Stimulated activated CD8-positive, alpha-beta memory T cell treated with anti-CD3 and anti-CD28 coated beads, Interleukin-4, amount 100 ng/mL, for 1 hour (primary cell): Measurements from ENCODE around the gene DENND2D.

Experiments
- DNase-seq, 2 donors: peaks; one replicate each; pipeline ENCODE4 v3.0.0-alpha.2; 2020; ENCODE audit warnings: low read depth in 2 of 2, low spot score in 1 of 2

Gene DENND2D

GRCh38 chr1:111203681-111204200 is 3.3 kb upstream of the DENND2D start:
- DNase-seq: peak; percentile 72 to 81

DNA sequence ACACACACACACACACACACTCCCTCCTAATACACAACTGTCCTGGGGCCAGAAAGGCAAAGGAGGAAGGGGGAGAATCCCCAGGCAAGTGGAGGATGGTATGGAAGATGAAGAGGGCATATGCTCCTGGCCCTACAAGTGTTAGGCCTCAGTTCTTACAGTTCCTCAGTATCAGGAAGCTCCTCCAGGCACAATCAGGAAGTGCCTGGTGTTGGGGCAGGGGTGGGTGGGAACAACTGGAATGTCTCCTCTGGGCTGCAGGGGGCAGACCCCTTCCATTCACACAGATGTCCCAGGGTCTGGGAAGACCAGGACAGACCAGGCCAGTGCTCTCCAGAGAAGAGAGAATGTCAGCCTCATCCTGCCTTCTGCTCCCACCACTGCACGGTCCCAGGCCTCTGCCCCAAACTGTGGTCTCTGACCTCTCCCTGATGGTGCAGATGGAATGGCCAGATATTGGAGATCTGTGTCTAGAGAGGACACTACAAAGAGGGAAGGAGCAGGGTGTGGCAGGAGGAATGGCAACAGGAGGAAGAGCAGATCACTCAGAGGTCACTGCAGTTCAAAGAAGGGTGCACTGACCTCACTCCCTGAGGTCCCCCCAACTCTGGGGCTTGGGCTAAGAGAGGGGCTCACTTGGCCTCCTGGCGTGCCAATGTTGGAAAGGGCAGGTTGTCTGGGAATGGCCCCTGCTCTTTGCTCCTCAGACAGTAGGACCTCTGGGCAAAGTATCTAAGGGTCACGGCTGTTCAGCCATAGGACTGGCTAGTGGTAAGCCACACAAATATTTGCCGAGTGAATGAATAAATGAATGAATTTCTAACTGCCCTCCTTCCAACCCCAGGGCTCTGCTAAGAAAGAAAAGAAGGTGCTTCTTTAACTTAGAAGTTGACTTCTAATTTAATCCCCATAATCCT is 2.5 kb upstream of the DENND2D start:
- no peak for DNase-seq

DNA sequence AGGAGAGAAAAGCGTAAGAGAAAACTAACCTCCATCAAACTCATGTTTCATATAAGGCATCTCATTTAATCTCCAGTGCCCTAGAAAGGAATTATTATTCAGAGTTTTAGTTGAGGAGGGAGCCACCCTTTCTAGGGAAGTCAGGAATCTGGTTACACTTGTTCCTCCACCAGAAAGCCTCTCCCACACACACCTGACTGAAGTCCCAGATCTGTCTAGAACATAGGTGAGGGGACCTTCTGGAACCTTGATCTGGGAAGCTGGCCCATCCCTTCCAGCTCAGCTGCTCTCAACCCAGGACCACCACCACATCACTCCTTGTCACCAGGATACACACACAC is 1.9 kb upstream of the DENND2D start:
- no peak for DNase-seq

DNA sequence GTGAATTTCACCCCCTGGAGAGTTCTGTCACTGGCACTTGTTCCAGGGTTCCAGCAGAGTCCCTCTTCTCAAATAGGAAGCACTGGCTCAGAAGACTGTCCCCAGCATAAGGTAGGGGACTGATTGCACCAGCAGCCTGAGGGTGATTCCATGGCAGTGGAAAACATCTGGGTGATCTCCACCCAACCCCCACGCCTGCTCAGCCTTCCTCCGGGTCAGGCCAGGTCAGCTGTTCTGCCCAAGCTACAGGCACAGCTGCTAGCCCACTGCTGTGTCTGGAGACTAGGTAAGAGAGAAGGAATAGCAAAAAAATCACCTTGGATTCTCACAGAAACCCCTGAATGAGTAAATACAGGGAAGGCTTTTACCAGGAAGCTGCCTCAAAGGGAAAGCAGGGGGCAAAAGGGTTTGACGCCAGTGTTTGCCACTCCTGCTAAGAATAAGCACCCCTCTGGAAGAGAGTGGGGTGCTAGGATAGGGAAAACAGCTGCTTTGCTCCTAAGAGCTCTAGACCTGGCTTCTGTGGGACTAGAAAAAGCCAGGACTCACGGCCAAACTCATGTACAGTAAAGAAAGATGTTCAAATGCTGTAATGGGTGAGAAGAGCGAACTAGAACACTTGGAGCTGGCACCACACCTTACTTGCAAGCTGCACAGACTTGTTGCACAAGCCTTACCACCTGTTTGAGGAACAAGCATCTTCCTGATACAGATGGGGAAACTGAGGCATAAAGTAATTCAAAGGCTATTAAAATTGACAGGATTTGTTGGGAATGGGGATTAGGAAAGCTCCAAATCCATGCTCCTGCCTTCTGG is 1.0 kb upstream of the DENND2D start:
- no peak for DNase-seq

DNA sequence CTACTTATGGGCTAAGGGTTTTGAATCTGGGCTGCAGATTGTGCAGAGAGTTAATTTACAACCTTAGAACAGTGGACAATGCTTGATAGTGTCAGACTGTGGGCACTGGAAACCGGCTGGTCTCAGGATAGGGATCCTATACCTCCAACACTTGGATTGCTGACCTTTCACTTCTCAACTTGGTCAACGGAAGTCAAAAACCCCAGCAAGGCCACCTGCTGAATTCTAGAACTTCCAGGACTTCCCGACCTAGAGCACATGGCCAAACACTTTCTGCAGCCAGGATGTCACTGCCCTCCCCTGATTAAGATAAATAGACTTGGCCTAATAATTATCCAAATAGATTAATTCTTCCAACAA is 336 bp upstream of the DENND2D start:
- DNase-seq: no peak

- DNase-seq: no peak
Measured at GRCh38 chr1:111199329-111199728, 1.1 kb downstream of the DENND2D start.

DNA sequence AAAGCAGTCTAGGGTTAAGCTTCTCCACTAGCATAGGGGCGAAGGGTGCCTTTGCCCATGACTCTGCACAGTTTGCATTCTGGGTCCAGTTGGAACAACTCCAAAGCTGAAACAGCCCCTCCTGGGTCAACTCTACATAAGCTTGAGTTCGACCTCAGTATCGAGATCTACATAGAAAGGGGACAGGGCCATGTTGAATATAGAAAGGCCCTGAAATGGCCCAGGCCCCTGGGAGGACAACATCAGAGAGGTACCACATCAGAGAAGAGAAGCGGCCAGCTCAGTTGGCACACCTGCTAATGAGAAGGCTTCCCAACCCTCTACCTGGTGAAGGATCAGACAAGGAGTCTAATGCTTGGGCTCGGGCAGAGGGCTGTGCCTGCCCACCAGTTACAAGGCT is 1.6 kb downstream of the DENND2D start:
- no peak for DNase-seq

DNA sequence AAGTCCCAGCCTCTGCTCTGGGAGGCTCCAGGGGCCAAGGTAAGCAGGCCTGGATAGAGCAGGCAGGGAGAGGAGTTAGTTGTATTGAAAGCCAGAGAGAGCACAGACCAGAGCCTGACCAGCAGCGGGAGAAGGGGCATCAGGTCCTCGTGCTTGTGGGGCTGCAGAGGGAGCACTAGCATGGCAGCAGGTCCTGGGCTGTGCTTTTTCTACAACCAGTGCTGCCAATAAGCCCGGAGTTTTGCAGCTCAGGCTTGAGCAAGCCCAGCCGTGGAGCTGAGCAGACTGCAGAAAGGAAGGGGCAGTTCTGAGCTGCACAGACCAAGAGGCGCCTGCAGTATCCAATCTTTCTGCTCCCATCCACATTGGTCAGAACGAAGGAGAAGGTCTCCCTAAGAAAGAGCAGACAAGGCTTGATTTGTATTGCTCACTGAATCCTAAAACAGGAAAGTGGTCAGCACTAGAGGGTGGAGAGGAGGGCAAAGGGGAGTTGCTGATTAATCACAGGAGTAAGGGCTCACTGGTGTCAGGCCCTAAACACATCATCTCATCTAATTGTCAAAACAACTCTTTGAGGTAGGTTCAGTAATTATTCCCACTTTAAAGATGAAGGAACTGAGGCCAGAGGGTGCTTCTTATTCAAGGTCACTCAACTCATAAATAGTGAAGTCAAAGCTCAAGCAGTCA is 2.7 kb downstream of the DENND2D start:
- DNase-seq: peak in 1 of 2 donors; percentile 54

- DNase-seq: no peak
Measured at GRCh38 chr1:111196213-111196612, 4.2 kb downstream of the DENND2D start.

GRCh38 chr1:111195002-111195684 is 5.3 kb downstream of the DENND2D start:
- DNase-seq: no peak

DNA sequence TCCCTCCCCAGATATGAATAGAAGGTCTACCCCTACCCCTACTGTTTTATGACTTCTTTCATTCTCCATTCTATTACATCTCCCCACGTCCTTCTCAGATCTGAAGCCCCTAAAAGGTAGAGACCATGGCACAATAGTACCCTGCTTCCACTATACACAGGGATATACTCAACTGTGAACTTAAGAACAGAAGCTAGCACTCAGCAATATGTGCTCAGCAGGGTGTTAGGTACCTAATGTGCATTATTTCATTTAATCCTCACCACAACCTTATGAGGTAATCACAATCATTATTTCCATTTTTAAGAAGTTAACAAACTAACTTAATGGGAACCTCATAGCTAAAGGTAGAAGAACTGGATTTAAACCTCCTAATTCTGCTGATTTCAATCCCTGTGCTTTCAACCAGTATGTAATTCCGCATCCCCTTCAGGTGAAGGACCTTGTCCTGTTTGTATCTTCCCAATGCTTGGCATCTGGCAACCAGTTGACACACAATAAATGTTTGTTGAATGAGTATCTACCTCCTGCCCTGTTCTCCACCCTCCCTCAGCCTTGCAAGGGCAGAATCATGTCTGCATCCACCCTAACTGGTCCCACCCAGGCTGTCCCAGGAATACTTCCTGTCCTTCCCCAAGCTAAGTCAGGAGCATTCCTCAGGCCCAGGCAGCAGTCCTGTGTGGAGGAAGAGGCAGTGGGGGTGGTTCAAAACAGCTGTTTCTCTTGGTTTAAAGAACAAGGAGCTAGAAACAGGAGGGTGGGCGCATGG is 6.5 kb downstream of the DENND2D start:
- no peak for DNase-seq

GRCh38 chr1:111192658-111193519 is 7.6 kb downstream of the DENND2D start:
- DNase-seq: no peak

DNA sequence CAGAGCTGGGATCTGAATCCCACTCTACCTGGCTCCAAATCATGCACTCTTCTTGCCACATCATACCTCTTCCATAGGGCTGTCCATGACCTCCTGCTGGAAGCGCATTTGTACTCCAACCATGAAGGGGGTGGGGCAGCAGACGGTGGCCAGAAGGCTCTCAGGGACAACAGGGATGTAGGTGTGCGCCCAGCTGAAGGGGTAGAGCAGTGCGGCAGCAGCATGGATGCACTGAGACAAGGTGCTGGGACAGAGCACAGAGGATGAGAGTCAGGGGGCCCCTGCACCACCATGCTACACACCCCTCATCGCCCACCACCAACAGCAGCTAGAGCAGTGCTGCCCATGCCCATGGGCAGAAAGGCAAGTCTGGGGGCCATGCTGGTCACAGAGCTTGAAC is 8.4 kb downstream of the DENND2D start:
- DNase-seq: no peak

- DNase-seq: no peak
Measured at GRCh38 chr1:111191496-111191895, 8.9 kb downstream of the DENND2D start.

- DNase-seq: no peak
Measured at GRCh38 chr1:111190931-111191451, 9.5 kb downstream of the DENND2D start.

DNA sequence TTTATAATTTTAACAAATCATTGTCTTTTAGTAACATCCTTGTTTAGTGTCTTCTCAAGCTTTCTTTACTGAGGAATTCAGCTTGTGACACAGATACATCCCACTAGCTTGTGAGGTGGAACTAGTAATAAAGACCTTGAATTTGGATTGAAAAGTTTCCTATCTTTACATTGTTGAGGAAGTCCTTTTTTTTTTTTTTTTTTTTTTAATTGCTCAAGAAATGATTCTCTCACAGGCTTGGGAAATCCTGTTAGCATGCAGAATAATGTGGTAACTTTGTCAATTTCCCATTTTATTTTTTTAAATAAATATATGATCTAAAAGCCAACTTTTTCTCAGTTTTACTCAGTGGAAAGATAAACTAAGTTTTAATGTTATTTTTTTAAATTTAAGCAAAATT is 15.8 kb downstream of the DENND2D start:
- no peak for DNase-seq

DNA sequence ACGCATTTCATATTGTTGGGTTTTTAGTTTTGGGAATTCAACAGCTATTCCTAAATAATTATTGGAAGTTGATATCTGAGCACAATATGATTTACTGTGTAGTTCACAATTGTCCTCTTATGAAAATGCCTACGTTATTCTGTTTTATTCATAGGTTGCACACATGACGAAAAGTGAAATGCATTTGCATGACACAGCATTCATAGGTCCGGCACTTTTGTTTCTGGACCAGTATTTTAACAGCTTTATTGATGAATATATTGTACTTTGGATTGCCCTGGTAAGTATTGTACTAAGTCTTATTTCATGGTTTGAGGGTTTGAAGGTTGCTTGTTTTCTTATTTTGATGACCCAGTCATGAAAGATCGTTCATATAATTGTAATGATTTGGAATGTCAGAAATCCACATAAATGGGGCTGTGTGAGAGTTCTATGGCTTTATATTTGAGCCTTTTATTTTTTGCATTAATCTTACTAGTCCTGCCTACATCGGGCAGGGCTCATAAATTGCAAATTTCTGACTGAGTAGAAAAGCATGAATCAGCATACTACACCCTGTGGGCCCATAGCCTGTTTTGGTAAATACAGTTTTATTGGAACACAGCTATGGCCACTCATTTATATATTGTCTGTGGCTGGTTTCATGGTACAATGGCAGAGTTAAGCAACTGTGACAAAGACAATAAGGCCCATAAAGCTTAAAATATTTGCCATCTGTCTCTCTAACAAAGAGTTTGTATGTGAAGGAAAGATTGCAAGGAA is 17.0 kb downstream of the DENND2D start:
- DNase-seq: no peak

GRCh38 chr1:111182052-111182451 is 18.4 kb downstream of the DENND2D start:
- no peak for DNase-seq
